ENCODE data around the gene APOB.

The APOB gene

DNA sequence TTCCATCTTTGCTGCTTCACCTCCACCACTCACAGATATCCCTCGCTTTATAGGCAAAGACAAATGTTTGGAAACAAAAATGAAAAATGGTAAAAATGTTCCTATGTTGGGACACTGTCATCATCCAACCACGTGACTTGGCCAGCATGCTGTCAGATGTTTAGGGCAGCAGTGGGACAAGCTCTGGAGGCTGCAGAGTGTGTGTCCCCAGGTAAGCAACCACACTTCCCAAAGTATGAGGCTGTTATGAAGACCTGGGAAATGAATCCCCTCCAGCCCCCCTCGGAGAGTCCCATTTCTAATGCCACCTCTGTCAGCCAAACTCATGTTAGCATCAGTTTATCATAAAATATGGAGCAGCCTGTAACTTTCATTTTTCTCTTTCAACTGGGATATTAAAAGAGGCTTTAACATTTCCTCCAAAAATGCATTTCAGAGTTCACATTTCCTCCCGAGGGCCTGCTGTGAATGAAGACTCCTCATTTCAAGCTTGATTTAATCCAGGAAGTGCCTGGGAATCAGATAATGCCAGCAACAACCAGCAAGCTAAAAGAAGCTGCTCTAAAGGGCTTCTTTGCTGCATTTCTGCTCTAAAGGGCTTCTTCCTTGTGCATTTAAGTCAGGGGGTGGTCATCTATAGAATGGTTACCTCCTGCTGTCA, 66.2 kb downstream of the APOB start:
- TF ChIP-seq POLR2AphosphoS5 (IDR thresholded peaks at IDR 0.05; ENCODE audit: low read depth) (no peak), GABPA (IDR thresholded peaks at IDR 0.05; ENCODE audit: low read depth) (no peak), SPI1 (IDR thresholded peaks at IDR 0.05; ENCODE audit: borderline replicate concordance, low read depth) (no peak)
- TF ChIP-seq, protein P1, sequence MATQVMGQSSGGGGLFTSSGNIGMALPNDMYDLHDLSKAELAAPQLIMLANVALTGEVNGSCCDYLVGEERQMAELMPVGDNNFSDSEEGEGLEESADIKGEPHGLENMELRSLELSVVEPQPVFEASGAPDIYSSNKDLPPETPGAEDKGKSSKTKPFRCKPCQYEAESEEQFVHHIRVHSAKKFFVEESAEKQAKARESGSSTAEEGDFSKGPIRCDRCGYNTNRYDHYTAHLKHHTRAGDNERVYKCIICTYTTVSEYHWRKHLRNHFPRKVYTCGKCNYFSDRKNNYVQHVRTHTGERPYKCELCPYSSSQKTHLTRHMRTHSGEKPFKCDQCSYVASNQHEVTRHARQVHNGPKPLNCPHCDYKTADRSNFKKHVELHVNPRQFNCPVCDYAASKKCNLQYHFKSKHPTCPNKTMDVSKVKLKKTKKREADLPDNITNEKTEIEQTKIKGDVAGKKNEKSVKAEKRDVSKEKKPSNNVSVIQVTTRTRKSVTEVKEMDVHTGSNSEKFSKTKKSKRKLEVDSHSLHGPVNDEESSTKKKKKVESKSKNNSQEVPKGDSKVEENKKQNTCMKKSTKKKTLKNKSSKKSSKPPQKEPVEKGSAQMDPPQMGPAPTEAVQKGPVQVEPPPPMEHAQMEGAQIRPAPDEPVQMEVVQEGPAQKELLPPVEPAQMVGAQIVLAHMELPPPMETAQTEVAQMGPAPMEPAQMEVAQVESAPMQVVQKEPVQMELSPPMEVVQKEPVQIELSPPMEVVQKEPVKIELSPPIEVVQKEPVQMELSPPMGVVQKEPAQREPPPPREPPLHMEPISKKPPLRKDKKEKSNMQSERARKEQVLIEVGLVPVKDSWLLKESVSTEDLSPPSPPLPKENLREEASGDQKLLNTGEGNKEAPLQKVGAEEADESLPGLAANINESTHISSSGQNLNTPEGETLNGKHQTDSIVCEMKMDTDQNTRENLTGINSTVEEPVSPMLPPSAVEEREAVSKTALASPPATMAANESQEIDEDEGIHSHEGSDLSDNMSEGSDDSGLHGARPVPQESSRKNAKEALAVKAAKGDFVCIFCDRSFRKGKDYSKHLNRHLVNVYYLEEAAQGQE (IDR thresholded peaks at IDR 0.05; ENCODE audit: insufficient replicate concordance, low read depth): no peak
- TF ChIP-seq, protein P2, sequence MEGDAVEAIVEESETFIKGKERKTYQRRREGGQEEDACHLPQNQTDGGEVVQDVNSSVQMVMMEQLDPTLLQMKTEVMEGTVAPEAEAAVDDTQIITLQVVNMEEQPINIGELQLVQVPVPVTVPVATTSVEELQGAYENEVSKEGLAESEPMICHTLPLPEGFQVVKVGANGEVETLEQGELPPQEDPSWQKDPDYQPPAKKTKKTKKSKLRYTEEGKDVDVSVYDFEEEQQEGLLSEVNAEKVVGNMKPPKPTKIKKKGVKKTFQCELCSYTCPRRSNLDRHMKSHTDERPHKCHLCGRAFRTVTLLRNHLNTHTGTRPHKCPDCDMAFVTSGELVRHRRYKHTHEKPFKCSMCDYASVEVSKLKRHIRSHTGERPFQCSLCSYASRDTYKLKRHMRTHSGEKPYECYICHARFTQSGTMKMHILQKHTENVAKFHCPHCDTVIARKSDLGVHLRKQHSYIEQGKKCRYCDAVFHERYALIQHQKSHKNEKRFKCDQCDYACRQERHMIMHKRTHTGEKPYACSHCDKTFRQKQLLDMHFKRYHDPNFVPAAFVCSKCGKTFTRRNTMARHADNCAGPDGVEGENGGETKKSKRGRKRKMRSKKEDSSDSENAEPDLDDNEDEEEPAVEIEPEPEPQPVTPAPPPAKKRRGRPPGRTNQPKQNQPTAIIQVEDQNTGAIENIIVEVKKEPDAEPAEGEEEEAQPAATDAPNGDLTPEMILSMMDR (IDR thresholded peaks at IDR 0.05; ENCODE audit: insufficient read depth, low read length): no peak

DNA sequence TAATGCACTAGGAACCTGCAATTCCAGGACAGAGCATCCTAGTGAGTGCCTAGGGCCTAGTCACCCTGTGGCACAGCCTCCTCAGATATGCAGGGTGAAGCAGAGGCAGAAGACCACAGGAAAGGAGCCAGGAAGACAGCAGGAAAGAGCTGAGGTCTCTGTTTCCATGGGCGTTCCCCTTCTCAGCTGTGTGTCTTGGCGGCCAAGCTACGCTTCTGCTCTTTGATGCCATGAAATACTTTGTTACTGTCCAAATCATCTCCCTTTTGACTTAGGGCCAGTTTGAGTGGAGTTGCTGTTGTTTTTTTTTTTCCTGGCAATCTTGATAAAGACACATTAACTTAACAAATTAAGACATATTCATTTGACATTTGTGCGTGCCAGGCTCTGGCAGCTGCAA, 67.3 kb downstream of the APOB start:
- DNase-seq (ENCODE audit: low read depth in 1 of 2, low spot score in 1 of 2): no peak
- Histone ChIP-seq H3K27me3 (ENCODE audit: insufficient read depth, poor library complexity, severe bottlenecking) (no peaks in the 10 kb centered on the region), H3K4me3 (replicated peaks; ENCODE audit: insufficient read depth, low read length) (no peak overlapping the region), H3K27ac (replicated peaks) (no peak overlapping the region)
- no peak for TF ChIP-seq POLR2AphosphoS5 (IDR thresholded peaks at IDR 0.05; ENCODE audit: low read depth)
- TF ChIP-seq, protein P1 (IDR thresholded peaks at IDR 0.05; ENCODE audit: insufficient replicate concordance, low read depth): no peak
- TF ChIP-seq SPI1 (IDR thresholded peaks at IDR 0.05; ENCODE audit: borderline replicate concordance, low read depth): no peak
- TF ChIP-seq GABPA (IDR thresholded peaks at IDR 0.05; ENCODE audit: low read depth): no peak
- TF ChIP-seq, protein P2 (IDR thresholded peaks at IDR 0.05; ENCODE audit: insufficient read depth, low read length): no peak

More for the DNA sequence above, 66.2 kb downstream of the APOB start:
- no peak for DNase-seq (ENCODE audit: low read depth in 1 of 2, low spot score in 1 of 2)
- Histone ChIP-seq H3K27me3 (ENCODE audit: insufficient read depth, poor library complexity, severe bottlenecking) (no peaks in the 10 kb centered on the region), H3K27ac (replicated peaks) (no peak overlapping the region), H3K4me3 (replicated peaks; ENCODE audit: insufficient read depth, low read length) (no peak overlapping the region)

DNA sequence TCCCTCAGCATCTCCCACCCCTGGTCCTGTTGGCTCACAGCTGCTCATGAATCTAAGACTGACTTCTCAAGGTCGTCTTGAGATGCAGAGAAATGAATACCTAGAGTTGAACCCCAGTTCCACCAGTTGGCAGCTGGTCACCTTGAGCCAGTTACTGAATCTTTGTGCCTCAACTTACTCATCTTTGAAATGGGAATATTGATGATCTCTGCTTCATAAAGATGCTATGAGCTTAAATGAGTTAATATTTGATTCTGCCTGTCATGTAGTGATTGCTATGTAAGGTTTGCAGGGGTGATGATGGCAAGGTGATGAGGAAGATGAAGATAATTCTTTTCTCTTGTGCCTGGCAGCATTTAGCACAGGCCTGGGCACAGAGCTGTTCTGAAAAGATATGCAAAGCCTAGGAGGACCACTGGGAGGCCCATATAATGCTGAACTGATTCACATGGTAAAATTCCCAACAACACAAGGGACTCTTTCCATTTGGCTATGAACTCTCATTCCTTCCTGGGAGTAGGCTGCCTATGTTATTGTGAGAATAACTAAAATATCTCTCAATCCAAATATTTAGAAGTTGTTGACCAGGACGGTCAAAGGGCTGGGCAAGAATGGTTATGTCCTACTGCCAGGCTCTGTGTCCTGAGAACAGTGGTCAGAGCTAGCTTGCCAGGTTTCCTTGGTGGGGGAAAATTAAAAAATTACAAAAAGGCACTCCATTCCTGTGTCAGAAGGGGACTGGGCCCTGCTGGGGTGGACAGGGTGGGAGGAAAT, 70.9 kb downstream of the APOB start:
- Histone ChIP-seq H3K4me3 (replicated peaks; ENCODE audit: insufficient read depth, low read length) (no peak overlapping the region), H3K27me3 (ENCODE audit: insufficient read depth, poor library complexity, severe bottlenecking) (no peaks in the 10 kb centered on the region), H3K27ac (replicated peaks) (no peak overlapping the region)
- DNase-seq (ENCODE audit: low read depth in 1 of 2, low spot score in 1 of 2): no peak
- TF ChIP-seq, protein P2 (IDR thresholded peaks at IDR 0.05; ENCODE audit: insufficient read depth, low read length): no peak
- no peak for TF ChIP-seq GABPA (IDR thresholded peaks at IDR 0.05; ENCODE audit: low read depth)
- no peak for TF ChIP-seq SPI1 (IDR thresholded peaks at IDR 0.05; ENCODE audit: borderline replicate concordance, low read depth)
- TF ChIP-seq, protein P1 (IDR thresholded peaks at IDR 0.05; ENCODE audit: insufficient replicate concordance, low read depth): no peak
- TF ChIP-seq POLR2AphosphoS5 (IDR thresholded peaks at IDR 0.05; ENCODE audit: low read depth): no peak

Measured in HL-60 (cell line).